Stimulated activated naive CD8-positive, alpha-beta T cell treated with anti-CD3 and anti-CD28 coated beads, Interleukin-15, Interleukin-2, amounts not matched to agents 100 ng/mL and 50 ng/mL, for 24 hours (primary cell): ENCODE data around the gene PGGHG.
A peak's percentile ranks its signal among the peaks of the same experiment; 100 is the strongest.
"Not testable (repeated sequence)": the region's sequence is repeated elsewhere in the genome, so short reads cannot be mapped to it uniquely, and the experiment has no call there.

Source experiments
- H3K27ac Mint-ChIP-seq: one replicate; pipeline ENCODE4 v1.8.0; 2021; ENCODE audit warnings: mild to moderate bottlenecking, mixed read lengths
- H3K27me3 Mint-ChIP-seq: one replicate; pipeline ENCODE4 v1.8.0; 2021; ENCODE audit warnings: mixed read lengths
- H3K36me3 Mint-ChIP-seq: one replicate; pipeline ENCODE4 v1.8.0; 2021; ENCODE audit warnings: low read depth, mixed read lengths
- H3K4me1 Mint-ChIP-seq: one replicate; pipeline ENCODE4 v1.8.0; 2021; ENCODE audit warnings: low read depth, mixed read lengths
- H3K4me3 Mint-ChIP-seq: one replicate; pipeline ENCODE4 v1.8.0; 2021; ENCODE audit warnings: mild to moderate bottlenecking, mixed read lengths
- H3K9me3 Mint-ChIP-seq: one replicate; pipeline ENCODE4 v1.8.0; 2021; ENCODE audit warnings: mixed read lengths

Gene PGGHG

GRCh38 chr11:308740-309665 lies 20.1 kb downstream of the PGGHG start:
- Mint-ChIP-seq H3K36me3 (peaks cover 15% of the 10 kb centered on the region), H3K4me3 (peak overlapping the region; percentile 93), H3K4me1 (peaks cover 46% of the 10 kb centered on the region), H3K27ac (peak overlapping the region; percentile 90)
- not testable (repeated sequence) for H3K27me3 Mint-ChIP-seq, H3K9me3 Mint-ChIP-seq

- Mint-ChIP-seq H3K36me3 (peaks cover 24% of the 10 kb centered on the region), H3K4me3 (peak overlapping the region; percentile 93), H3K4me1 (peaks cover 48% of the 10 kb centered on the region), H3K27ac (peak overlapping the region; percentile 90)
- H3K9me3 Mint-ChIP-seq, H3K27me3 Mint-ChIP-seq: not testable (repeated sequence)
These were observed 21.1 kb downstream of the PGGHG start for GRCh38 chr11:309979-310572.

- H3K27me3 Mint-ChIP-seq, H3K9me3 Mint-ChIP-seq: not testable (repeated sequence)
- Mint-ChIP-seq H3K4me1 (peaks cover 42% of the 10 kb centered on the region), H3K4me3 (peak overlapping the region; percentile 99), H3K27ac (peak overlapping the region; percentile 98), H3K36me3 (peaks cover 27% of the 10 kb centered on the region)
These were observed 22.3 kb downstream of the PGGHG start for GRCh38 chr11:311013-311748.

GRCh38 chr11:312092-312816 lies 23.3 kb downstream of the PGGHG start:
- Mint-ChIP-seq H3K9me3 (no peaks in the 10 kb centered on the region), H3K4me1 (peaks cover 51% of the 10 kb centered on the region), H3K36me3 (peaks cover 32% of the 10 kb centered on the region)

GRCh38 chr11:313304-313786 lies 24.4 kb downstream of the PGGHG start:
- Mint-ChIP-seq H3K9me3 (no peaks in the 10 kb centered on the region), H3K4me1 (peaks cover 50% of the 10 kb centered on the region), H3K4me3 (peak overlapping the region; percentile 99), H3K27me3 (no peaks in the 10 kb centered on the region), H3K36me3 (peaks cover 32% of the 10 kb centered on the region), H3K27ac (peak overlapping the region; percentile 98)

More at GRCh38 chr11:312092-312816, 23.3 kb downstream of the PGGHG start:
- H3K4me3 Mint-ChIP-seq = peak overlapping the region; percentile 99
- peak overlapping the region; percentile 98 for H3K27ac Mint-ChIP-seq
- no peaks in the 10 kb centered on the region for H3K27me3 Mint-ChIP-seq

- Mint-ChIP-seq H3K4me3 (peak within 1 kb of the TSS; percentile 99), H3K36me3 (peaks cover 30% of the 10 kb centered on the region), H3K9me3 (no peaks in the 10 kb centered on the region), H3K4me1 (peaks cover 50% of the 10 kb centered on the region), H3K27me3 (no peaks in the 10 kb centered on the region), H3K27ac (peak within 1 kb of the TSS; percentile 98)
These were observed 25.0 kb downstream of the PGGHG start, which contains the start of gene IFITM1 for GRCh38 chr11:313787-314553. IFITM1 (plus strand) TSS chr11:314040; CDS start chr11:314171, 131 bp downstream.

GRCh38 chr11:314554-314875 lies 25.6 kb downstream of the PGGHG start:
- Mint-ChIP-seq H3K36me3 (peaks cover 26% of the 10 kb centered on the region), H3K4me1 (peaks cover 49% of the 10 kb centered on the region), H3K4me3 (peak overlapping the region; percentile 99), H3K27ac (peak overlapping the region; percentile 98)
- H3K27me3 Mint-ChIP-seq, H3K9me3 Mint-ChIP-seq: not testable (repeated sequence)

- Mint-ChIP-seq H3K4me3 (peak overlapping the region; percentile 99), H3K9me3 (no peaks in the 10 kb centered on the region), H3K4me1 (peaks cover 51% of the 10 kb centered on the region), H3K27ac (peak overlapping the region; percentile 98), H3K36me3 (peaks cover 24% of the 10 kb centered on the region), H3K27me3 (no peaks in the 10 kb centered on the region)
These were observed 26.1 kb downstream of the PGGHG start for GRCh38 chr11:315051-315481.

GRCh38 chr11:315516-315994 lies 26.6 kb downstream of the PGGHG start:
- Mint-ChIP-seq H3K27ac (peak overlapping the region; percentile 98), H3K4me3 (peak overlapping the region; percentile 99), H3K36me3 (peaks cover 24% of the 10 kb centered on the region), H3K9me3 (no peaks in the 10 kb centered on the region), H3K27me3 (no peaks in the 10 kb centered on the region), H3K4me1 (peaks cover 56% of the 10 kb centered on the region)

- Mint-ChIP-seq H3K27ac (peak overlapping the region; percentile 87), H3K4me3 (peak overlapping the region; percentile 84), H3K4me1 (peaks cover 58% of the 10 kb centered on the region), H3K36me3 (peaks cover 24% of the 10 kb centered on the region), H3K27me3 (no peaks in the 10 kb centered on the region), H3K9me3 (no peaks in the 10 kb centered on the region)
These were observed 27.2 kb downstream of the PGGHG start for GRCh38 chr11:316031-316701.

- Mint-ChIP-seq H3K27ac (peak overlapping the region; percentile 87), H3K36me3 (peaks cover 24% of the 10 kb centered on the region), H3K4me3 (peak overlapping the region; percentile 84), H3K9me3 (no peaks in the 10 kb centered on the region), H3K4me1 (peaks cover 54% of the 10 kb centered on the region), H3K27me3 (no peaks in the 10 kb centered on the region)
These were observed 28.0 kb downstream of the PGGHG start for GRCh38 chr11:316891-317301.

- peaks cover 49% of the 10 kb centered on the region for H3K4me1 Mint-ChIP-seq
- peak overlapping the region; percentile 84 for H3K4me3 Mint-ChIP-seq
- not testable (repeated sequence) for H3K9me3 Mint-ChIP-seq, H3K27me3 Mint-ChIP-seq
- H3K27ac Mint-ChIP-seq = peak overlapping the region; percentile 87
- peaks cover 24% of the 10 kb centered on the region for H3K36me3 Mint-ChIP-seq
These were observed 28.9 kb downstream of the PGGHG start for GRCh38 chr11:317668-318404.
